GM18951 (cell line): Measurements from ENCODE around the gene GPC5.

Experiments used
- POLR2A ChIP-seq: IDR thresholded peaks from 4 replicates; pipeline ENCODE4 v1.6.1; 2011; ENCODE audit warnings: mild to moderate bottlenecking; ENCODE audit not compliant: insufficient read length, insufficient read depth; ENCODE audit errors: extremely low read depth
- in situ Hi-C: fragments of 300-500 bp; cut with MboI; formaldehyde crosslinking; loops from one replicate; pipeline ENCODE4 v1.12.0; 2022; ENCODE audit warnings: low sequenced_read_pairs, mixed read lengths, inconsistent platforms; ENCODE audit not compliant: unreplicated experiment

GPC5 gene

GRCh38 chr13:92175330-92175729 is 776.9 kb downstream of the GPC5 start:
- in situ Hi-C loops = no loop called here
- no peak for TF ChIP-seq POLR2A

- no peak for TF ChIP-seq POLR2A
- in situ Hi-C loops = no loop called here
These were observed 779.5 kb downstream of the GPC5 start for GRCh38 chr13:92177966-92178365.

- TF ChIP-seq POLR2A = no peak
- in situ Hi-C loops = no loop called here
These were observed 780.8 kb downstream of the GPC5 start for GRCh38 chr13:92179223-92179622.

GRCh38 chr13:92187378-92187989 is 789.1 kb downstream of the GPC5 start:
- no peak for TF ChIP-seq POLR2A
- in situ Hi-C loops = no loop called here

- no peak for TF ChIP-seq POLR2A
- in situ Hi-C loops = no loop called here
These were observed 790.2 kb downstream of the GPC5 start for GRCh38 chr13:92188574-92188973.

GRCh38 chr13:92196591-92197256 is 798.3 kb downstream of the GPC5 start:
- TF ChIP-seq POLR2A = no peak
- in situ Hi-C loops = no loop called here

GRCh38 chr13:92197669-92198068 is 799.2 kb downstream of the GPC5 start:
- no peak for TF ChIP-seq POLR2A

GRCh38 chr13:92218615-92219014 is 820.2 kb downstream of the GPC5 start:
- in situ Hi-C loops = no loop called here
- no peak for TF ChIP-seq POLR2A

More at GRCh38 chr13:92197669-92198068, 799.2 kb downstream of the GPC5 start:
- in situ Hi-C loops = no loop called here

GRCh38 chr13:92221916-92222315 is 823.5 kb downstream of the GPC5 start:
- TF ChIP-seq POLR2A = no peak
- in situ Hi-C loops = no loop called here

- in situ Hi-C loops = no loop called here
These were observed 825.8 kb downstream of the GPC5 start for GRCh38 chr13:92224052-92224821.

GRCh38 chr13:92224825-92225224 is 826.4 kb downstream of the GPC5 start:
- in situ Hi-C loops = no loop called here
- no peak for TF ChIP-seq POLR2A

More at GRCh38 chr13:92224052-92224821, 825.8 kb downstream of the GPC5 start:
- no peak for TF ChIP-seq POLR2A

GRCh38 chr13:92225861-92226260 is 827.4 kb downstream of the GPC5 start:
- in situ Hi-C loops = no loop called here
- TF ChIP-seq POLR2A = no peak

- in situ Hi-C loops = no loop called here
- TF ChIP-seq POLR2A = no peak
These were observed 834.5 kb downstream of the GPC5 start for GRCh38 chr13:92232871-92233270.
